ENCODE results near the gene TAS2R40. TPM values are rescaled to one million over a fixed set of nuclear protein-coding genes. Genes with fewer than 3 reads are reported as not detected.

The TAS2R40 gene
- total RNA-seq, 2 donors from 2014 or later, result not detected

DNA sequence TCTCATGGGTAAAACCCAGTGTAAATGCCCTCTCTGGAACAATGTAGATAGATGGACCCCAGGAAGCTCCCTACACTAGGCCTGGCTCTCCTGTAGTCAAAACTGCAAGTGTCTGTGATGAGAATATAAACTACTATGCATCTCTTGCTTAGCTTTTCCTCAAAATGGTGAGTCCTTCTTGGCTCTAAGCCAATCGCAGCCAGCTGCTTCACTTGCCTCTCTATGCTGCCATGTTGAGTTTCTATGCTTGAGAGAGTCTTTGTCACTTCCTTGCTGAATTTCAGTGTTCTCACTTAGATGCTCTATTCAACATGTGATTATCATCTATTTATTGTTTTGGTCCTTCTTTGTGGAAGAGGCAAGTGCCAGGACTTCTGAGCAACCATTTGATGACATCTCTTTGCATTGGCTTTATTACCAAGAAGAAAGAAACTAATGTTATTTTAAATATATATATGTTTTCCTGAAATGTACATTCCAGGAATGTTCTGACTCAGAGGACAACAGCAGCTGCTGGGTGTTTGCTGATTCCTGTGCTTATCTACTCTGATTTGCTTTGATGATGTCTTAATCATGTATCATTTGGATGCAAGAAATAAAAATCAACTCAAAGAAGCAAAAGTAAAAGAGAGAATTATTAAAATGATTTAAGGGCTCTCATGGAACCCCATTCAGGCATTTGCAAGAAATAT lies 16.6 kb downstream of the TAS2R40 start:
- Histone ChIP-seq H3K9ac (ENCODE audit: low read depth in 2 of 2, low read length in 2 of 2) (no peak overlapping the region), H3K9me3 (no peaks in the 10 kb centered on the region), H3K27me3 (no peaks in the 10 kb centered on the region), H3K4me1 (no peaks in the 10 kb centered on the region), H3K27ac (no peak overlapping the region), H3K36me3 (no peaks in the 10 kb centered on the region), H3K4me3 (no peak overlapping the region)
- TF ChIP-seq, protein P1, sequence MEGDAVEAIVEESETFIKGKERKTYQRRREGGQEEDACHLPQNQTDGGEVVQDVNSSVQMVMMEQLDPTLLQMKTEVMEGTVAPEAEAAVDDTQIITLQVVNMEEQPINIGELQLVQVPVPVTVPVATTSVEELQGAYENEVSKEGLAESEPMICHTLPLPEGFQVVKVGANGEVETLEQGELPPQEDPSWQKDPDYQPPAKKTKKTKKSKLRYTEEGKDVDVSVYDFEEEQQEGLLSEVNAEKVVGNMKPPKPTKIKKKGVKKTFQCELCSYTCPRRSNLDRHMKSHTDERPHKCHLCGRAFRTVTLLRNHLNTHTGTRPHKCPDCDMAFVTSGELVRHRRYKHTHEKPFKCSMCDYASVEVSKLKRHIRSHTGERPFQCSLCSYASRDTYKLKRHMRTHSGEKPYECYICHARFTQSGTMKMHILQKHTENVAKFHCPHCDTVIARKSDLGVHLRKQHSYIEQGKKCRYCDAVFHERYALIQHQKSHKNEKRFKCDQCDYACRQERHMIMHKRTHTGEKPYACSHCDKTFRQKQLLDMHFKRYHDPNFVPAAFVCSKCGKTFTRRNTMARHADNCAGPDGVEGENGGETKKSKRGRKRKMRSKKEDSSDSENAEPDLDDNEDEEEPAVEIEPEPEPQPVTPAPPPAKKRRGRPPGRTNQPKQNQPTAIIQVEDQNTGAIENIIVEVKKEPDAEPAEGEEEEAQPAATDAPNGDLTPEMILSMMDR (IDR thresholded peaks at IDR 0.05), result no peak
- intact Hi-C loops (cut with DNase I), result no loop called here
- no peak for DNase-seq

- Histone ChIP-seq H3K9ac (ENCODE audit: low read depth in 2 of 2, low read length in 2 of 2) (no peak overlapping the region), H3K27ac (peak overlapping the region; percentile 1), H3K9me3 (no peaks in the 10 kb centered on the region), H3K36me3 (no peaks in the 10 kb centered on the region), H3K4me3 (no peak overlapping the region), H3K4me1 (peaks cover 6% of the 10 kb centered on the region), H3K27me3 (no peaks in the 10 kb centered on the region)
- intact Hi-C loops (cut with DNase I), result loop anchor here (2.0 to 5.0 kb wide), 2 partner anchors 65 to 177 kb away; no protein-coding TSS in a partner anchor
- no peak for DNase-seq
- TF ChIP-seq, protein P1 (IDR thresholded peaks at IDR 0.05), result no peak
These were observed 18.0 kb downstream of the TAS2R40 start for GRCh38 chr7:143239813-143240212.

- intact Hi-C loops (cut with DNase I), result loop anchor here (2.0 to 5.0 kb wide), 2 partner anchors 64 to 177 kb away; no protein-coding TSS in a partner anchor
- Histone ChIP-seq H3K27me3 (no peaks in the 10 kb centered on the region), H3K4me3 (no peak overlapping the region), H3K27ac (peak overlapping the region; percentile 1), H3K9me3 (no peaks in the 10 kb centered on the region), H3K4me1 (peaks cover 10% of the 10 kb centered on the region), H3K9ac (ENCODE audit: low read depth in 2 of 2, low read length in 2 of 2) (peak overlapping the region in 1 of 2 donors; percentile 29), H3K36me3 (no peaks in the 10 kb centered on the region)
- DNase-seq, result peak; percentile 78
- TF ChIP-seq, protein P1 (IDR thresholded peaks at IDR 0.05), result peak; percentile 92
These were observed 18.7 kb downstream of the TAS2R40 start for GRCh38 chr7:143240291-143241168.

DNA sequence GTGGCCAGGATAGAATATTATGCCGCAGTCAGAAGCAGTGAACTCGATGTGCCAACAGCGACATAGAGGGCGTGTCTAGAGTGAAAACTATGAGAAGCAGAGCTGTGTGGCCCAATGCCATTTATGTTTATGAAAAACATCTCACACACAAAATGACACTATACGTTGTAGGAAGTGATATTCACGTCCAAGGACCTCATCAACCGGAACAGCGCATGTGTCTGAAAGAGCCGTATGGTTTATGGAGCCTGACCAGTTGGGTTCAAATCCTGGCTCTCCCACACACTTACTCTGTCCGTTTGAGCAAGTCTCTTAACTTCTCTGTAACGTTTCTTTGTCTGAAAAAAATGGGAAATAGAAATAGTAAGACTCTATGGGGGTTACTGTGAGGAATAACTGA lies 20.5 kb downstream of the TAS2R40 start:
- peaks cover 11% of the 10 kb centered on the region for H3K4me1 ChIP-seq
- H3K36me3 ChIP-seq, result no peaks in the 10 kb centered on the region
- H3K27me3 ChIP-seq, result no peaks in the 10 kb centered on the region
- no peak overlapping the region for H3K4me3 ChIP-seq
- no peak overlapping the region for H3K9ac ChIP-seq (ENCODE audit: low read depth in 2 of 2, low read length in 2 of 2)
- TF ChIP-seq, protein P1 (IDR thresholded peaks at IDR 0.05), result no peak
- DNase-seq, result no peak
- intact Hi-C loops (cut with DNase I), result loop anchor here (5.0 kb wide), 1 partner anchor 175 kb away; no protein-coding TSS in a partner anchor
- no peaks in the 10 kb centered on the region for H3K9me3 ChIP-seq
- H3K27ac ChIP-seq, result no peak overlapping the region

DNA sequence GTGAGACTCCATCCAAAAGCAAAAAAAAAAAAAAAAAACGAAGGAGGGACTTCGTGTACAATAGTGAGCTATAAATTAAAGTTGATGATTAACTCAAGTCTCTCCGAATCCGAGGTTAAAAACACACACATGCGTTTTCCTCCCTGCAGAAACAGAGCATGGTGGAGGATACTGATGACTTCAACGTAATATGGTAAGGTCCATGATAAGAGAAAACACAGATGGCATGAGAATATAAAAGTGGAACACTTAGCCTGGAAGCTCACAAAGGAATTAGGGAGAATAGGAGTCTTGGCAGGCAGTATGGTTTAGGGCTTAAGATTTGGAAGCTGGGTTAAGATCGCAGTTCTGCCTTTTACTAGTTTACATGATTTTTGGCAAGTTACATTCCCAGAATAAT lies 21.3 kb downstream of the TAS2R40 start:
- intact Hi-C loops (cut with DNase I), result loop anchor here (5.0 kb wide), 1 partner anchor 174 kb away; no protein-coding TSS in a partner anchor
- no peaks in the 10 kb centered on the region for H3K27me3 ChIP-seq
- TF ChIP-seq, protein P1 (IDR thresholded peaks at IDR 0.05), result no peak
- peaks cover 11% of the 10 kb centered on the region for H3K4me1 ChIP-seq
- DNase-seq, result no peak
- no peak overlapping the region for H3K4me3 ChIP-seq
- peak overlapping the region; percentile 64 for H3K27ac ChIP-seq
- H3K9me3 ChIP-seq, result no peaks in the 10 kb centered on the region
- no peaks in the 10 kb centered on the region for H3K36me3 ChIP-seq
- peak overlapping the region in 1 of 2 donors; percentile 64 for H3K9ac ChIP-seq (ENCODE audit: low read depth in 2 of 2, low read length in 2 of 2)

Data from colonic mucosa (tissue), 4 donors.